HepG2 (cell line): Measurements from ENCODE around the gene AUTS2. TPM values are rescaled to one million over a fixed set of nuclear protein-coding genes. Genes with fewer than 3 reads are reported as not detected.

Experiments
- ATAC-seq: fragments of 200-7000 bp; cut with Tn5 transposase; 3 replicates; pipeline ENCODE4 v1.9.1; 2020; ENCODE audit warnings: mild to moderate bottlenecking, moderate library complexity
- BruUV-seq: library from RNA; stranded (reverse); fragments of 400-500 nt; replicated peaks from 2 replicates; lab custom pipeline; 2021; lab: Mats Ljungman, UMichigan
- CTCF ChIA-PET: fragments of 300-600 bp; formaldehyde crosslinking; extraction: SDS; loops from one replicate; lab custom pipeline; 2021; ENCODE audit warnings: low total read pairs, inconsistent platforms, low intra/inter-chr PET ratio; lab: Yijun Ruan, JAX
- POLR2A ChIA-PET: fragments of 350-600 bp; sonication (Branson Sonifier 250); formaldehyde crosslinking; loops from one replicate; lab custom pipeline; 2020; ENCODE audit warnings: antibody characterized with exemption, inconsistent platforms; lab: Yijun Ruan, JAX
- DNase-seq: peaks from one replicate; pipeline ENCODE4 v3.0.0-alpha.2; 2015; ENCODE audit warnings: low spot score
- FAIRE-seq: peaks from 3 replicates; lab custom pipeline; 2011; peaks lifted over from hg19 to GRCh38; lab: Jason Lieb, UNC
- H2AFZ ChIP-seq: one replicate; pipeline ENCODE4 v1.6.1; 2011; ENCODE audit warnings: low read length, inconsistent platforms
- H3K27ac ChIP-seq: fragments of 300-600 bp; 3 replicates; pipeline ENCODE4 v1.8.0; 2011; ENCODE audit warnings: mixed run types, mild to moderate bottlenecking, mixed read lengths, low read length, inconsistent platforms; ENCODE audit not compliant: insufficient read depth; ENCODE audit errors: extremely low read length
- H3K27me3 ChIP-seq, 2 experiments: fragments of 200-600 bp in 1 of 2; 2 replicates in 1 of 2; 3 replicates in 1 of 2; pipeline versions ENCODE4 v1.6.0 to v1.8.0; 2011; ENCODE audit warnings: low read length in 2 of 2, mild to moderate bottlenecking in 2 of 2, moderate library complexity in 2 of 2, inconsistent platforms in 1 of 2; ENCODE audit not compliant: insufficient read depth in 2 of 2, control insufficient read depth in 1 of 2
- H3K36me3 ChIP-seq, 2 experiments: fragments of 200-600 bp in 1 of 2; replicated peaks in 1 of 2; 2 replicates in 1 of 2; 3 replicates in 1 of 2; pipeline versions ENCODE4 v1.5.1 to v1.8.0; 2011; ENCODE audit warnings: low read length in 2 of 2, inconsistent platforms in 1 of 2; ENCODE audit not compliant: insufficient read depth in 2 of 2, control insufficient read depth in 1 of 2
- H3K4me1 ChIP-seq: 2 replicates; pipeline ENCODE4 v1.5.1; 2012; ENCODE audit warnings: low read length, inconsistent platforms; ENCODE audit not compliant: insufficient read depth
- H3K4me2 ChIP-seq: 2 replicates; pipeline ENCODE4 v1.6.0; 2011; ENCODE audit warnings: low read depth, low read length, inconsistent platforms
- H3K4me3 ChIP-seq, 3 experiments: fragments of 200-600 bp in 1 of 3; sonication (generic), shearing (Covaris generic) in 1 of 3; replicated peaks in 1 of 3; 2 replicates each; pipeline ENCODE4 v1.5.1; 2011 to 2016; ENCODE audit warnings: low read length in 3 of 3, inconsistent platforms in 2 of 3, low read depth in 2 of 3, mild to moderate bottlenecking in 2 of 3, control low read depth in 1 of 3, mixed read lengths in 1 of 3; ENCODE audit not compliant: insufficient read depth in 1 of 3
- H3K79me2 ChIP-seq: one replicate; pipeline ENCODE4 v1.6.1; 2011; ENCODE audit warnings: low read length, inconsistent platforms; ENCODE audit not compliant: insufficient read depth
- H3K9ac ChIP-seq: 2 replicates; pipeline ENCODE4 v1.6.0; 2011; ENCODE audit warnings: mild to moderate bottlenecking, low read depth, low read length, inconsistent platforms; ENCODE audit not compliant: insufficient read depth
- H3K9me3 ChIP-seq: 2 replicates; pipeline ENCODE4 v1.5.1; 2012; ENCODE audit warnings: mild to moderate bottlenecking, low read length
- H4K20me1 ChIP-seq: 2 replicates; pipeline ENCODE4 v1.6.0; 2011; ENCODE audit warnings: inconsistent platforms, mild to moderate bottlenecking, low read length, moderate library complexity; ENCODE audit not compliant: insufficient read depth
- BRCA1 ChIP-seq: sonication (generic); formaldehyde crosslinking; IDR thresholded peaks from 2 replicates; pipeline ENCODE4 v1.4.0; 2020; ENCODE audit warnings: missing genetic modification reagents
- HNF4A ChIP-seq: sonication (generic); formaldehyde crosslinking; IDR thresholded peaks from 2 replicates; pipeline ENCODE4 v1.4.0; 2020; ENCODE audit warnings: missing genetic modification reagents
- HOXA9 ChIP-seq: sonication (generic); formaldehyde crosslinking; IDR thresholded peaks from 2 replicates; pipeline ENCODE4 v1.8.1; 2022; ENCODE audit warnings: missing genetic modification reagents, mild to moderate bottlenecking, moderate library complexity, borderline replicate concordance
- JUND ChIP-seq: sonication (generic); formaldehyde crosslinking; IDR thresholded peaks from 2 replicates; pipeline ENCODE4 v1.8.0; 2022; ENCODE audit warnings: mild to moderate bottlenecking, missing genetic modification reagents
- KLF12 ChIP-seq: sonication (generic); formaldehyde crosslinking; IDR thresholded peaks from 2 replicates; pipeline ENCODE4 v1.4.0; 2020; ENCODE audit warnings: missing genetic modification reagents, borderline replicate concordance
- MAFG ChIP-seq: sonication (generic); formaldehyde crosslinking; IDR thresholded peaks from 2 replicates; pipeline ENCODE4 v1.5.1; 2020; ENCODE audit warnings: mild to moderate bottlenecking, missing genetic modification reagents
- MYC ChIP-seq: sonication (generic); formaldehyde crosslinking; IDR thresholded peaks from 2 replicates; pipeline ENCODE4 v1.9.0; 2021; ENCODE audit warnings: missing genetic modification reagents, borderline replicate concordance
- NFYC ChIP-seq: IDR thresholded peaks from 2 replicates; pipeline ENCODE4 v1.6.1; 2016; ENCODE audit warnings: missing genetic modification reagents, missing compliant biosample characterization
- PHF8 ChIP-seq: sonication (generic); formaldehyde crosslinking; IDR thresholded peaks from 2 replicates; pipeline ENCODE4 v1.5.0; 2020; ENCODE audit warnings: missing genetic modification reagents
- POLR2A ChIP-seq, 2 experiments: IDR thresholded peaks; 2 replicates each; pipeline ENCODE4 v1.6.1; 2011; ENCODE audit warnings: low read depth in 2 of 2, low read length in 2 of 2, mild to moderate bottlenecking in 1 of 2, moderate library complexity in 1 of 2; ENCODE audit not compliant: insufficient read depth in 1 of 2
- SMAD9 ChIP-seq: sonication (generic); formaldehyde crosslinking; IDR thresholded peaks from 2 replicates; pipeline ENCODE4 v1.5.1; 2020; ENCODE audit warnings: mild to moderate bottlenecking, missing genetic modification reagents
- SRY ChIP-seq: sonication (generic); formaldehyde crosslinking; IDR thresholded peaks from 2 replicates; pipeline ENCODE4 v1.8.0; 2022; ENCODE audit warnings: mild to moderate bottlenecking, missing genetic modification reagents
- STAT5B ChIP-seq: sonication (generic); formaldehyde crosslinking; IDR thresholded peaks from 2 replicates; pipeline ENCODE4 v1.4.0; 2020; ENCODE audit warnings: missing genetic modification reagents
- ZFP41 ChIP-seq: sonication (generic); formaldehyde crosslinking; IDR thresholded peaks from 2 replicates; pipeline ENCODE4 v1.4.0; 2020; ENCODE audit warnings: mild to moderate bottlenecking, missing genetic modification reagents, borderline replicate concordance
- ZFY ChIP-seq: sonication (generic); formaldehyde crosslinking; IDR thresholded peaks from 2 replicates; pipeline ENCODE4 v1.4.0; 2020; ENCODE audit warnings: missing genetic modification reagents
- ZNF10 ChIP-seq: sonication (generic); formaldehyde crosslinking; IDR thresholded peaks from 2 replicates; pipeline ENCODE4 v1.4.0; 2020; ENCODE audit warnings: mild to moderate bottlenecking, low read depth, missing genetic modification reagents, borderline replicate concordance
- ZNF24 ChIP-seq: fragments of 450-650 bp; IDR thresholded peaks from 2 replicates; pipeline ENCODE4 v1.6.1; 2017; ENCODE audit warnings: antibody characterized with exemption, mild to moderate bottlenecking
- ZNF335 ChIP-seq: sonication (generic); formaldehyde crosslinking; IDR thresholded peaks from 2 replicates; pipeline ENCODE4 v1.4.0; 2020; ENCODE audit warnings: missing genetic modification reagents
- ZNF337 ChIP-seq: sonication (generic); formaldehyde crosslinking; IDR thresholded peaks from 2 replicates; pipeline ENCODE4 v1.5.1; 2020; ENCODE audit warnings: missing genetic modification reagents, low read depth, mild to moderate bottlenecking, borderline replicate concordance
- ZNF543 ChIP-seq: sonication (generic); formaldehyde crosslinking; IDR thresholded peaks from 2 replicates; pipeline ENCODE4 v1.4.0; 2020; ENCODE audit warnings: mild to moderate bottlenecking, missing genetic modification reagents
- ZNF549 ChIP-seq: sonication (generic); formaldehyde crosslinking; IDR thresholded peaks from 2 replicates; pipeline ENCODE4 v1.5.0; 2020; ENCODE audit warnings: missing genetic modification reagents
- ZNF556 ChIP-seq: sonication (generic); formaldehyde crosslinking; IDR thresholded peaks from 2 replicates; pipeline ENCODE4 v1.4.0; 2020; ENCODE audit warnings: mild to moderate bottlenecking, missing genetic modification reagents, borderline replicate concordance
- ZNF839 ChIP-seq: sonication (generic); formaldehyde crosslinking; IDR thresholded peaks from 2 replicates; pipeline ENCODE4 v1.4.0; 2020; ENCODE audit warnings: missing genetic modification reagents, mild to moderate bottlenecking, borderline replicate concordance
- ZSCAN25 ChIP-seq: sonication (generic); formaldehyde crosslinking; IDR thresholded peaks from 2 replicates; pipeline ENCODE4 v1.8.0; 2022; ENCODE audit warnings: mild to moderate bottlenecking, missing genetic modification reagents
- WGBS: methylation state at CpG from one replicate; pipeline ENCODE4 v1.1.6; 2017; ENCODE audit warnings: low lambda C conversion rate; 5-methylcytosine and 5-hydroxymethylcytosine counted together
- in situ Hi-C: cut with HindIII; loops from 2 replicates; pipeline ENCODE4 v1.10.0; 2017; ENCODE audit warnings: low pct_unique_long_range_greater_than_20kb; ENCODE audit not compliant: extremely low pct_ligation_motif_present
- intact Hi-C: fragments of 100-400 bp; cut with micrococcal nuclease; formaldehyde crosslinking; loops from one replicate; pipeline ENCODE4 v1.10.0; 2022; ENCODE audit not compliant: unreplicated experiment
- polyA plus RNA-seq, 8 experiments: library from polyadenylated mRNA; depleted of rRNA in 3 of 8; stranded (reverse) in 7 of 8; unstranded in 1 of 8; fragments of >200 nt; fragmentation: Illumina TruSeq in 4 of 8; extraction: Trizol in 4 of 8; gene quantifications; 2 replicates each; pipeline versions ENCODE4 v1.2.1 to v1.2.3, GENCODE V29; 2011 to 2016; ENCODE audit warnings: low read depth in 4 of 8, missing spikeins in 1 of 8, mixed read lengths in 1 of 8; ENCODE audit not compliant: insufficient read depth in 1 of 8
- total RNA-seq, 5 experiments: library from RNA; depleted of rRNA; stranded (reverse); fragments of >200 nt; fragmentation: Illumina TruSeq; extraction: Trizol; gene quantifications; 2 replicates each; pipeline ENCODE4 v1.2.3, GENCODE V29; 2016; ENCODE audit warnings: low read depth in 1 of 5

Gene AUTS2
- total and polyA plus RNA-seq, 2 of the 13 experiments (the other 11 are each of a cell fraction or from before 2014, with no cell fraction given), result 0.38 TPM; not detected in 1

DNA sequence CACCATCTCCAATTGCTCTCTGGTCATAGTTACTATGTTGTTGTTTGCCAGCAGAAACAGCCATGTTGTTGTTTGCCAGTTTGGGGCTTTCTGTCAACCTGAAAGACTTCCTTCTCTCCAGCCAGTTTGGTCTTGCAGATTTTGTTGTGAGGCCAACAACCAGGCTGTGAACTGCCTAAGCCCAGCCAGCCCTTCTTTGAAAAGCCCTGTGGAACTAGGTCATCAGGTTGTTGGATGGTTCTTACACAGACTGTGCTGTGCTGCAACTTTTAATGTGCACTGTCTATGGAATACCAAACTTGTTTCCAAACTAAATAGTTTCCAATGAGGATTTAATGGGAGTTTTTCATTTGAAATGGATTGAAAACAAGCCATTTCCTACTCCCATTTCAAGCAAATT lies 940.9 kb downstream of the AUTS2 start:
- Histone ChIP-seq H3K4me2 (no peak overlapping the region), H3K9ac (no peak overlapping the region), H3K9me3 (no peaks in the 10 kb centered on the region), H3K79me2 (no peaks in the 10 kb centered on the region)
- intact Hi-C loops (no loop called here), in situ Hi-C loops (no loop called here)
- FAIRE-seq (no peak), DNase-seq (no peak)
- CTCF ChIA-PET, result no interaction called here
- TF ChIP-seq HNF4A (no peak), ZNF556 (no peak), ZFP41 (no peak), ZSCAN25 (CRISPR knock-in tag) (no peak), BRCA1 (CRISPR knock-in tag) (no peak), ZNF549 (CRISPR knock-in tag) (no peak), ZNF24 (no peak), KLF12 (CRISPR knock-in tag) (no peak), ZNF543 (CRISPR knock-in tag) (no peak), SMAD9 (no peak), ZNF10 (CRISPR knock-in tag) (no peak), PHF8 (no peak)
- TF ChIP-seq, all 625 proteins: peak for 0
- POLR2A ChIA-PET, result no interaction called here
- Histone ChIP-seq H4K20me1 (no peaks in the 10 kb centered on the region), H3K4me1 (no peaks in the 10 kb centered on the region), H3K36me3 (no peaks in the 10 kb centered on the region), H3K27ac (no peak overlapping the region), H3K27me3 (no peaks in the 10 kb centered on the region), H3K4me3 (no peak overlapping the region), H2AFZ (no peak overlapping the region)
- no TSS peak for BruUV-seq
- no peak for ATAC-seq

DNA sequence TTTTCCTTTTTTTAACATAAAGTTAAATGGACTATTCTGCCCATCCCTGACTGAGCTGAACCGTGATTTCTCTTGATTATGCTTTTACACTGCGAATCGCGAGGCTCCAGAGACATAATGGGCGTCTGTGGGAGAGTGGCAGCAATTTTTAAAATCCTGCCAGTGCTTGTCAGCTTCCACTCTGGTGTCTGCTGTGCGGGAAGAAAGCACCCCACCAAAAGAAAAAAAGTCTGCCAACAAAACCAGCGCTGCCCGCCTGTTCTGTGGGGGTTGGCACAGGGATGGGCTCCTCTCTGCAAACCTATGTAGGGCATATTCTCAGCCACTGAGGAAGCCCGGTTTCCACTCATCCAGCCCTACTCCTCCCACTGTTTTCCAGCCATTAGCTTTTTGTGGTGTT lies 941.3 kb downstream of the AUTS2 start:
- Histone ChIP-seq H3K4me3 (no peak overlapping the region), H3K9me3 (no peaks in the 10 kb centered on the region), H3K4me2 (no peak overlapping the region), H3K79me2 (no peaks in the 10 kb centered on the region), H4K20me1 (no peaks in the 10 kb centered on the region), H3K36me3 (no peaks in the 10 kb centered on the region), H2AFZ (no peak overlapping the region), H3K9ac (no peak overlapping the region), H3K27me3 (no peaks in the 10 kb centered on the region), H3K4me1 (no peaks in the 10 kb centered on the region), H3K27ac (no peak overlapping the region)
- CTCF ChIA-PET, result no interaction called here
- intact Hi-C loops (no loop called here), in situ Hi-C loops (no loop called here)
- FAIRE-seq, result no peak
- ATAC-seq, result no peak
- no TSS peak for BruUV-seq
- WGBS, result 51% methylated on average over 9 of the region's 9 CpGs
- POLR2A ChIA-PET, result no interaction called here
- no peak for DNase-seq
- TF ChIP-seq POLR2A (IDR thresholded peaks at IDR 0.05; ENCODE audit: insufficient read depth in 1 of 2, low read depth in 2 of 2, low read length in 2 of 2) (no peak), STAT5B (CRISPR knock-in tag) (no peak), ZNF335 (CRISPR knock-in tag) (no peak), MYC (CRISPR knock-in tag) (no peak), SRY (CRISPR knock-in tag) (no peak), ZNF839 (CRISPR knock-in tag) (no peak), ZNF337 (CRISPR knock-in tag) (no peak), HOXA9 (no peak), JUND (CRISPR knock-in tag) (no peak), MAFG (no peak), NFYC (CRISPR knock-in tag) (no peak), ZFY (CRISPR knock-in tag) (no peak)
